Ascending aorta (tissue), 2 donors: ENCODE data around the gene SRC. TPM values are rescaled to one million over a fixed set of nuclear protein-coding genes. Genes with fewer than 3 reads are reported as not detected.

Experiments used
- DNase-seq, 2 donors: peaks; one replicate each; pipeline ENCODE4 v3.0.0-alpha.2; 2019; ENCODE audit warnings: low spot score in 2 of 2
- H3K27ac ChIP-seq, 2 donors: fragments of 200-600 bp; sonication (generic); one replicate each; pipeline ENCODE4 v1.5.1; 2016 to 2017; ENCODE audit warnings: mild to moderate bottlenecking in 1 of 2
- H3K27me3 ChIP-seq: fragments of 200-600 bp; sonication (generic); one replicate; pipeline ENCODE4 v1.5.1; 2017
- H3K36me3 ChIP-seq, 2 donors: fragments of 200-600 bp; sonication (generic); one replicate each; pipeline ENCODE4 v1.5.1; 2016
- H3K4me1 ChIP-seq, 2 donors: fragments of 200-600 bp; sonication (generic); one replicate each; pipeline ENCODE4 v1.5.1; 2016 to 2017; ENCODE audit warnings: mild to moderate bottlenecking in 1 of 2
- H3K4me3 ChIP-seq, 2 donors: fragments of 200-600 bp; sonication (generic); one replicate each; pipeline ENCODE4 v1.5.1; 2016 to 2017; ENCODE audit warnings: mild to moderate bottlenecking in 1 of 2
- H3K9me3 ChIP-seq, 2 donors: fragments of 200-600 bp; sonication (generic); one replicate each; pipeline ENCODE4 v1.5.1; 2016
- intact Hi-C: fragments of 100-400 bp; cut with DNase I; formaldehyde crosslinking; loops from one replicate; pipeline ENCODE4 v1.15.1; 2023
- total RNA-seq: library from RNA; depleted of rRNA; stranded (reverse); fragments of >200 nt; gene quantifications from one replicate; pipeline ENCODE4 v1.1.0, GENCODE V29; 2016
- TF ChIP-seq, protein P1 (sequence below), 3 experiments: fragments of 200-600 bp in 2 of 3; fragments of 450-650 bp in 1 of 3; sonication (generic) in 2 of 3; IDR thresholded peaks; one replicate each; pipeline ENCODE4 v1.5.1; 2016 to 2019; ENCODE audit warnings: antibody characterized with exemption in 3 of 3, mild to moderate bottlenecking in 1 of 3, moderate library complexity in 1 of 3

SRC gene
- total RNA-seq, 1 donor from 2014 or later = 67.4 TPM

DNA sequence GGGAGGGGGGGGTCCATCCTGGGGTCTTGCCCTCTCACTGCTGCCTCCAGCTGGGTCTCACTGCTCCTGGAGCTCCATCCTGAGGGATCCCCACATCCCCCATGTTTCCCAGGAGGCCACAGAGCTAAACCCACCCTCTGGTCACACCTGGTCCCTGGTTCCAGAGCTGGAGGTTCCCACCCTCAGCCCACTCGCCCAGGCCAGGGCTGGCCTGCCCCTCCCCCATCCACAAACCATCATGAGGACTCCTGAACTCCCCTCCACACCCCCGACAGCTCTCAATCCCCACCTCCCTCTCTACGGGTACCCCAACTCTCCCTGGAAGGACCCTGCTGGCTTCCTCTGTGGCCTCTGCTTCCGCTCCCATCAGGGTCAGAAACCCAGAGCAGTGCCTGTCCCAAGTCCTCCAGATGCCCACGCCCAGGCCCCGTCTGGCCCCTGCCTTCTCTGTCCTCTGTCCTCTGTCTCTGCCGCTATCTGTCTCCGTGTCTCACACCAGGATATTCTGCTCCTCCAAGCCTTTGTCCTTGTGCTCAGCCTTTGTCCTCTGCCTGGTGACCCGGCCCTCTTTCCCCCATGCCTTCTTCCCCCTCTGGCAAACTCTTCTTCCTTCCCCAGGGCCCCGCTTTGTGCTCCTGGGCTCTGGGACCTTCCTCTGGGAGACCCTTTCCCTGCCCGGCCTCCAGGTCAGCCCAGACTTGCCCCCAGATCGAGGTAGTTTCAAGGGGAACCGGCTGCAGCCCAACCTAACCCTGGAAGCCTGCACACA, 74.0 kb downstream of the SRC start:
- Histone ChIP-seq H3K27ac (no peak overlapping the region), H3K36me3 (no peaks in the 10 kb centered on the region), H3K4me1 (no peaks in the 10 kb centered on the region), H3K4me3 (no peak overlapping the region), H3K27me3 (no peaks in the 10 kb centered on the region), H3K9me3 (no peaks in the 10 kb centered on the region)
- intact Hi-C loops = no loop called here
- DNase-seq = no peak
- TF ChIP-seq, protein P1, sequence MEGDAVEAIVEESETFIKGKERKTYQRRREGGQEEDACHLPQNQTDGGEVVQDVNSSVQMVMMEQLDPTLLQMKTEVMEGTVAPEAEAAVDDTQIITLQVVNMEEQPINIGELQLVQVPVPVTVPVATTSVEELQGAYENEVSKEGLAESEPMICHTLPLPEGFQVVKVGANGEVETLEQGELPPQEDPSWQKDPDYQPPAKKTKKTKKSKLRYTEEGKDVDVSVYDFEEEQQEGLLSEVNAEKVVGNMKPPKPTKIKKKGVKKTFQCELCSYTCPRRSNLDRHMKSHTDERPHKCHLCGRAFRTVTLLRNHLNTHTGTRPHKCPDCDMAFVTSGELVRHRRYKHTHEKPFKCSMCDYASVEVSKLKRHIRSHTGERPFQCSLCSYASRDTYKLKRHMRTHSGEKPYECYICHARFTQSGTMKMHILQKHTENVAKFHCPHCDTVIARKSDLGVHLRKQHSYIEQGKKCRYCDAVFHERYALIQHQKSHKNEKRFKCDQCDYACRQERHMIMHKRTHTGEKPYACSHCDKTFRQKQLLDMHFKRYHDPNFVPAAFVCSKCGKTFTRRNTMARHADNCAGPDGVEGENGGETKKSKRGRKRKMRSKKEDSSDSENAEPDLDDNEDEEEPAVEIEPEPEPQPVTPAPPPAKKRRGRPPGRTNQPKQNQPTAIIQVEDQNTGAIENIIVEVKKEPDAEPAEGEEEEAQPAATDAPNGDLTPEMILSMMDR (IDR thresholded peaks at IDR 0.05) = no peak

DNA sequence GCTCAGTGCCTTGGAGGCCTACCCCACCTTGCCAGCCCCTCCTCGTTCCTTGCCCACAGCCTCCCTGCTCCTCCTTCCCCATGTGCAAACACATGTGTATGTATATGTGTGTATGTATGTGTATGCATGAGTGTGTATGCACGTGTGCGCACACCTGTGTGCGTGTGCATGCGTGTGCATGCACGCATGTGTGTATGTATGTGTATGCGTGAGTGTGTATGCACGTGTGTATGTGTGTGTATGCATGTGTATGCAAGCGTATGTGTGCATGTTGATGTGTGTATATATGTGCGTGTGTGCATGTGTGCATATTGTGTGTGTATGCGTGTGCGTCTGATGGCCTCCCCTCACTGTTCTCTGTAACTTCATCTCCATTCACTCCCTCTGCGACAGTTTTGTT, 74.7 kb downstream of the SRC start:
- H3K9me3 ChIP-seq = no peaks in the 10 kb centered on the region
- H3K4me3 ChIP-seq = no peak overlapping the region
- intact Hi-C loops = no loop called here
- H3K36me3 ChIP-seq = no peaks in the 10 kb centered on the region
- no peaks in the 10 kb centered on the region for H3K27me3 ChIP-seq
- no peak for DNase-seq
- no peak overlapping the region for H3K27ac ChIP-seq
- TF ChIP-seq, protein P1 (IDR thresholded peaks at IDR 0.05) = no peak
- no peaks in the 10 kb centered on the region for H3K4me1 ChIP-seq

DNA sequence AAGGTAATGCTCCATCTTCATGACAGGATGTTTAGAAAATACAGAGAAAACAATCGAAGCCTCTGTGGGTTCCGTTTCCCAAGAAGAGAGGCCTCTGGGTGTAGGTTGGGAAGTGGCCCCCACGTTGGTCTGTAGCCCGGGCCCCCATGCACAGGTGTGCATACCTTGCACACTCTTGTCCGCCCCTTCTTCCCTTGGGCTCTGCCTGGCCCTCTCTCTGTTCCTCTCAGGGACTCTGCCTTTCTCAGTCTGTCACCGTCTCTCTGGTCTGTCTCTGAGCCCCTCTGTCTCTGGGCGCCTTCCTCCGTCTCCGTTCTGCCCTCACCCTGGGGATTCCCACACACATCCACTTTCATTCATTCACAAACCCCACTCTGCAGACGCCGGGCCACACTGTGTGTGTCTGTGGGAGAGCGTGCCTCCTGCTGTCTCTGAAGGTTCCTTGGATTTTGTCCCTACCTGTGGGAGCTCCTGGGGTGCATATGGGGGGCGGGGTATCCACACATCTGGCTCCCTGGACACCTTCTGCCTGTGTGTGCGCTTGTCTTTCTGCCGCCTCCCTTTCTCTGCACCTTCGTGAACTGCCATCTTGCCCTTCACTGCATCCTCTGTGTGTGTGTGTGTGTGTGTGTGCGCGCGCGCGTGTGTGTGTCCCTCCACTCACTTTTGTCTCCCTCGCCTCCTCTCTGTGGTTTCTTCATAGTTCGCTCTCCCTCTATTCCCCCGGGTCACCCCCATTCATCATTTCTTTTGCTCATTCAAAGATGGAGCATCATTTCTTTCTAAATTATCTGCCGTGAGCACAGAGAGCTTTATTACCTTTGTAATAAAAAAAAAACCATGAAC, 75.3 kb downstream of the SRC start:
- H3K36me3 ChIP-seq = no peaks in the 10 kb centered on the region
- DNase-seq = no peak
- TF ChIP-seq, protein P1 (IDR thresholded peaks at IDR 0.05) = no peak
- H3K27ac ChIP-seq = no peak overlapping the region
- H3K9me3 ChIP-seq = no peaks in the 10 kb centered on the region
- no peaks in the 10 kb centered on the region for H3K27me3 ChIP-seq
- H3K4me1 ChIP-seq = no peaks in the 10 kb centered on the region
- H3K4me3 ChIP-seq = no peak overlapping the region
- intact Hi-C loops = no loop called here

DNA sequence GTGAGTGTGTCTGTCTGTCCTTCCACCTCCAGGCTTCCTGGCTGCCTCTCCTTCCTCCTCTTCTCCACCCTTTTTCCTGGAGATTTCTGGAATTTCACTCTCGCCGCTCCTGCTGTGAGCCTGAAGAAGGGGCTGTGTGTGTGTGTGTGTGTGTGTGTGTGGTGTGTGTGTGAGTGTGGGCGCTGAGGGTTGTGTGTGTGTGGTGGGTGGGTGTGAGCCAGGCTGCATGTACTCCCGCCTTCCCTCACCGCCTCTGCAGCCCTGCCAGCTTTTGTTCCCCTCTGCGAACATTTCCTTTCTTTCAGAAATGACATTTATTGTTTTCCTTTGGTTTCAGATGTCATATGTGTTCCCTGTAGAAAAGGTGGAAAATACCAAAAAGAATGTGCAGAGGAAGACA, 76.0 kb downstream of the SRC start:
- H3K27me3 ChIP-seq = no peaks in the 10 kb centered on the region
- TF ChIP-seq, protein P1 (IDR thresholded peaks at IDR 0.05) = no peak
- no peaks in the 10 kb centered on the region for H3K36me3 ChIP-seq
- no peak overlapping the region for H3K27ac ChIP-seq
- intact Hi-C loops = no loop called here
- H3K9me3 ChIP-seq = no peaks in the 10 kb centered on the region
- no peak overlapping the region for H3K4me3 ChIP-seq
- no peak for DNase-seq
- no peaks in the 10 kb centered on the region for H3K4me1 ChIP-seq

DNA sequence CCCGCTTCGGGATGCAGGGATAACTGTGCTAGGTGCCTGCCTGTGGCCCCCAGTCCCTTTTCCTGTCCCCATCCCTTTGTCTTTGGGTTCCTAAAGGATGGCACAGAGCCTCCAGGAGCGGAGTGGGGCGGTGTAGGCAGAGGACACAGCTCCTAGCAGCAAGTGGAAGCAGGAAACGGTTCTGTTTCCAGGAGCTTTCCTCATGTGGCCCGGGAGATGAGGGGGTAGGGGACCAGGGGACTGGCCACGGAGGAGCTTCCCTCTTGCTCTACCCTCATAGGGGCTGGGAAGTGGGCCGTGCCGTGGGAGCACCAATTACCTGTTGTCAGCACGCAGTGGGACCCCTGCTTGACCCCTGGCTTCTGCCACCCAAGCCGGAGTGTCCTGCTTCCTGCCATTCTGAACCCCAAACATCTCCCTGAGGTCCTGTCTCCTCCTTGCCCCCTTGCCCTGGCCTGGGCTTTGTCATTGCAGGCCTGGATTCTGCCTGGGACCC, 76.9 kb downstream of the SRC start:
- TF ChIP-seq, protein P1 (IDR thresholded peaks at IDR 0.05) = no peak
- H3K27ac ChIP-seq = no peak overlapping the region
- no peak for DNase-seq
- no peaks in the 10 kb centered on the region for H3K27me3 ChIP-seq
- no peaks in the 10 kb centered on the region for H3K4me1 ChIP-seq
- intact Hi-C loops = no loop called here
- no peak overlapping the region for H3K4me3 ChIP-seq
- H3K36me3 ChIP-seq = no peaks in the 10 kb centered on the region
- no peaks in the 10 kb centered on the region for H3K9me3 ChIP-seq
